ENCODE measurements around the gene PITPNC1.
"Not testable (repeated sequence)": the region's sequence is repeated elsewhere in the genome, so short reads cannot be mapped to it uniquely, and the experiment has no call there.

The PITPNC1 gene

GRCh38 chr17:67477687-67478086, 100.6 kb downstream of the PITPNC1 start:
- Mint-ChIP-seq H3K27ac (peak overlapping the region; percentile 50), H3K9me3 (no peaks in the 10 kb centered on the region), H3K4me1 (ENCODE audit: low read depth) (peaks cover 38% of the 10 kb centered on the region), H3K27me3 (no peaks in the 10 kb centered on the region), H3K36me3 (ENCODE audit: low read depth) (no peaks in the 10 kb centered on the region), H3K4me3 (no peak overlapping the region)
- intact Hi-C loops (cut with micrococcal nuclease): no loop called here

- peak overlapping the region; percentile 81 for H3K27ac Mint-ChIP-seq
- intact Hi-C loops (cut with micrococcal nuclease): no loop called here
- H3K9me3 Mint-ChIP-seq: no peaks in the 10 kb centered on the region
- H3K4me3 Mint-ChIP-seq: no peak overlapping the region
- no peaks in the 10 kb centered on the region for H3K27me3 Mint-ChIP-seq
- H3K4me1 Mint-ChIP-seq (ENCODE audit: low read depth): peaks cover 38% of the 10 kb centered on the region
- H3K36me3 Mint-ChIP-seq (ENCODE audit: low read depth): no peaks in the 10 kb centered on the region
Measured at GRCh38 chr17:67478401-67479041, 101.4 kb downstream of the PITPNC1 start.

- Mint-ChIP-seq H3K9me3 (no peaks in the 10 kb centered on the region), H3K36me3 (ENCODE audit: low read depth) (no peaks in the 10 kb centered on the region), H3K4me1 (ENCODE audit: low read depth) (peaks cover 38% of the 10 kb centered on the region), H3K27me3 (no peaks in the 10 kb centered on the region), H3K27ac (peak overlapping the region; percentile 81), H3K4me3 (no peak overlapping the region)
- intact Hi-C loops (cut with micrococcal nuclease): no loop called here
Measured at GRCh38 chr17:67479148-67479547, 102.1 kb downstream of the PITPNC1 start.

- H3K36me3 Mint-ChIP-seq (ENCODE audit: low read depth); H3K27me3 Mint-ChIP-seq; H3K9me3 Mint-ChIP-seq; intact Hi-C loops (cut with micrococcal nuclease); H3K4me3 Mint-ChIP-seq: not testable (repeated sequence)
- Mint-ChIP-seq H3K27ac (peak overlapping the region; percentile 25), H3K4me1 (ENCODE audit: low read depth) (peaks cover 26% of the 10 kb centered on the region)
Measured at GRCh38 chr17:67480959-67481358, 103.9 kb downstream of the PITPNC1 start.

- peaks cover 32% of the 10 kb centered on the region for H3K4me1 Mint-ChIP-seq (ENCODE audit: low read depth)
- intact Hi-C loops (cut with micrococcal nuclease): no loop called here
- peak overlapping the region; percentile 25 for H3K27ac Mint-ChIP-seq
- no peak overlapping the region for H3K4me3 Mint-ChIP-seq
- no peaks in the 10 kb centered on the region for H3K9me3 Mint-ChIP-seq
- no peaks in the 10 kb centered on the region for H3K36me3 Mint-ChIP-seq (ENCODE audit: low read depth)
- no peaks in the 10 kb centered on the region for H3K27me3 Mint-ChIP-seq
Measured at GRCh38 chr17:67481808-67482207, 104.7 kb downstream of the PITPNC1 start.

- Mint-ChIP-seq H3K4me3 (no peak overlapping the region), H3K36me3 (ENCODE audit: low read depth) (no peaks in the 10 kb centered on the region), H3K27ac (no peak overlapping the region), H3K4me1 (ENCODE audit: low read depth) (peaks cover 33% of the 10 kb centered on the region), H3K9me3 (no peaks in the 10 kb centered on the region), H3K27me3 (no peaks in the 10 kb centered on the region)
- intact Hi-C loops (cut with micrococcal nuclease): no loop called here
Measured at GRCh38 chr17:67482764-67483163, 105.7 kb downstream of the PITPNC1 start.

GRCh38 chr17:67484261-67484660, 107.2 kb downstream of the PITPNC1 start:
- no peak overlapping the region for H3K4me3 Mint-ChIP-seq
- H3K27ac Mint-ChIP-seq: no peak overlapping the region
- H3K36me3 Mint-ChIP-seq (ENCODE audit: low read depth): no peaks in the 10 kb centered on the region
- peaks cover 18% of the 10 kb centered on the region for H3K4me1 Mint-ChIP-seq (ENCODE audit: low read depth)
- no peaks in the 10 kb centered on the region for H3K9me3 Mint-ChIP-seq
- no peaks in the 10 kb centered on the region for H3K27me3 Mint-ChIP-seq
- intact Hi-C loops (cut with micrococcal nuclease): no loop called here

- Mint-ChIP-seq H3K4me3 (no peak overlapping the region), H3K9me3 (no peaks in the 10 kb centered on the region), H3K4me1 (ENCODE audit: low read depth) (peaks cover 28% of the 10 kb centered on the region), H3K27ac (no peak overlapping the region), H3K36me3 (ENCODE audit: low read depth) (no peaks in the 10 kb centered on the region), H3K27me3 (no peaks in the 10 kb centered on the region)
- intact Hi-C loops (cut with micrococcal nuclease): no loop called here
Measured at GRCh38 chr17:67485666-67486065, 108.6 kb downstream of the PITPNC1 start.

- no peaks in the 10 kb centered on the region for H3K36me3 Mint-ChIP-seq (ENCODE audit: low read depth)
- peaks cover 39% of the 10 kb centered on the region for H3K4me1 Mint-ChIP-seq (ENCODE audit: low read depth)
Measured at GRCh38 chr17:67487506-67487905, 110.4 kb downstream of the PITPNC1 start.

GRCh38 chr17:67488161-67488560, 111.1 kb downstream of the PITPNC1 start:
- Mint-ChIP-seq H3K4me3 (no peak overlapping the region), H3K9me3 (no peaks in the 10 kb centered on the region), H3K36me3 (ENCODE audit: low read depth) (no peaks in the 10 kb centered on the region), H3K4me1 (ENCODE audit: low read depth) (peaks cover 39% of the 10 kb centered on the region), H3K27ac (no peak overlapping the region), H3K27me3 (no peaks in the 10 kb centered on the region)
- intact Hi-C loops (cut with micrococcal nuclease): no loop called here

More at GRCh38 chr17:67487506-67487905, 110.4 kb downstream of the PITPNC1 start:
- H3K27ac Mint-ChIP-seq: no peak overlapping the region
- no peak overlapping the region for H3K4me3 Mint-ChIP-seq
- H3K27me3 Mint-ChIP-seq: no peaks in the 10 kb centered on the region
- intact Hi-C loops (cut with micrococcal nuclease): no loop called here
- H3K9me3 Mint-ChIP-seq: no peaks in the 10 kb centered on the region

- Mint-ChIP-seq H3K4me3 (no peak overlapping the region), H3K9me3 (no peaks in the 10 kb centered on the region), H3K27ac (no peak overlapping the region), H3K27me3 (no peaks in the 10 kb centered on the region), H3K4me1 (ENCODE audit: low read depth) (peaks cover 39% of the 10 kb centered on the region), H3K36me3 (ENCODE audit: low read depth) (no peaks in the 10 kb centered on the region)
- intact Hi-C loops (cut with micrococcal nuclease): no loop called here
Measured at GRCh38 chr17:67488768-67489167, 111.7 kb downstream of the PITPNC1 start.

- intact Hi-C loops (cut with micrococcal nuclease): no loop called here
- Mint-ChIP-seq H3K9me3 (no peaks in the 10 kb centered on the region), H3K4me3 (no peak overlapping the region), H3K27me3 (no peaks in the 10 kb centered on the region), H3K36me3 (ENCODE audit: low read depth) (no peaks in the 10 kb centered on the region), H3K4me1 (ENCODE audit: low read depth) (peaks cover 39% of the 10 kb centered on the region), H3K27ac (no peak overlapping the region)
Measured at GRCh38 chr17:67489273-67489672, 112.2 kb downstream of the PITPNC1 start.

GRCh38 chr17:67490471-67490870, 113.4 kb downstream of the PITPNC1 start:
- no peak overlapping the region for H3K27ac Mint-ChIP-seq
- H3K4me3 Mint-ChIP-seq: no peak overlapping the region
- H3K36me3 Mint-ChIP-seq (ENCODE audit: low read depth): no peaks in the 10 kb centered on the region
- H3K4me1 Mint-ChIP-seq (ENCODE audit: low read depth): peaks cover 39% of the 10 kb centered on the region
- peaks cover 4% of the 10 kb centered on the region for H3K9me3 Mint-ChIP-seq
- intact Hi-C loops (cut with micrococcal nuclease): no loop called here
- no peaks in the 10 kb centered on the region for H3K27me3 Mint-ChIP-seq

GRCh38 chr17:67491009-67491680, 114.1 kb downstream of the PITPNC1 start:
- H3K4me1 Mint-ChIP-seq (ENCODE audit: low read depth): peaks cover 39% of the 10 kb centered on the region
- no peaks in the 10 kb centered on the region for H3K36me3 Mint-ChIP-seq (ENCODE audit: low read depth)
- peak overlapping the region; percentile 44 for H3K4me3 Mint-ChIP-seq
- no peaks in the 10 kb centered on the region for H3K27me3 Mint-ChIP-seq
- intact Hi-C loops (cut with micrococcal nuclease): no loop called here
- H3K9me3 Mint-ChIP-seq: peaks cover 7% of the 10 kb centered on the region
- no peak overlapping the region for H3K27ac Mint-ChIP-seq

GRCh38 chr17:67491681-67492024, 114.6 kb downstream of the PITPNC1 start:
- Mint-ChIP-seq H3K36me3 (ENCODE audit: low read depth) (no peaks in the 10 kb centered on the region), H3K9me3 (peaks cover 7% of the 10 kb centered on the region), H3K4me1 (ENCODE audit: low read depth) (peaks cover 35% of the 10 kb centered on the region), H3K27me3 (no peaks in the 10 kb centered on the region), H3K27ac (no peak overlapping the region), H3K4me3 (no peak overlapping the region)
- intact Hi-C loops (cut with micrococcal nuclease): no loop called here
